ENCODE results near the gene PAGE1.

PAGE1 gene

GRCh38 chrX:49701933-49702332, 6.1 kb upstream of the PAGE1 start:
- Histone ChIP-seq H3K27me3 (ENCODE audit: control insufficient read depth, insufficient read depth, low read length) (no peaks in the 10 kb centered on the region), H3K9ac (no peak overlapping the region), H3K4me1 (no peaks in the 10 kb centered on the region), H3K79me2 (no peaks in the 10 kb centered on the region), H3K4me3 (ENCODE audit: low read depth, low read length) (no peak overlapping the region), H2AFZ (no peak overlapping the region), H3K27ac (no peak overlapping the region), H3K4me2 (ENCODE audit: low read length) (no peak overlapping the region), H3K36me3 (ENCODE audit: control insufficient read depth, insufficient read depth, low read length) (no peaks in the 10 kb centered on the region), H3K9me3 (ENCODE audit: control insufficient read depth, low read length) (no peaks in the 10 kb centered on the region)
- TF ChIP-seq CTCF (IDR thresholded peaks at IDR 0.05): no peak

GRCh38 chrX:49701323-49701722, 5.5 kb upstream of the PAGE1 start:
- no peaks in the 10 kb centered on the region for H3K9me3 ChIP-seq (ENCODE audit: control insufficient read depth, low read length)
- H3K4me2 ChIP-seq (ENCODE audit: low read length): no peak overlapping the region
- H3K9ac ChIP-seq: no peak overlapping the region
- H3K27ac ChIP-seq: no peak overlapping the region
- no peaks in the 10 kb centered on the region for H3K27me3 ChIP-seq (ENCODE audit: control insufficient read depth, insufficient read depth, low read length)
- no peak overlapping the region for H3K4me3 ChIP-seq (ENCODE audit: low read depth, low read length)
- TF ChIP-seq CTCF (IDR thresholded peaks at IDR 0.05): no peak
- H3K79me2 ChIP-seq: no peaks in the 10 kb centered on the region
- no peaks in the 10 kb centered on the region for H3K4me1 ChIP-seq
- H3K36me3 ChIP-seq (ENCODE audit: control insufficient read depth, insufficient read depth, low read length): no peaks in the 10 kb centered on the region
- no peak overlapping the region for H2AFZ ChIP-seq

GRCh38 chrX:49675075-49675719, 20.6 kb downstream of the PAGE1 start:
- Histone ChIP-seq H3K27me3 (ENCODE audit: control insufficient read depth, insufficient read depth, low read length) (no peaks in the 10 kb centered on the region), H3K79me2 (no peaks in the 10 kb centered on the region), H3K4me1 (no peaks in the 10 kb centered on the region), H3K9ac (no peak overlapping the region), H3K9me3 (ENCODE audit: control insufficient read depth, low read length) (no peaks in the 10 kb centered on the region), H3K27ac (no peak overlapping the region), H2AFZ (no peak overlapping the region), H3K4me2 (ENCODE audit: low read length) (no peak overlapping the region), H3K36me3 (ENCODE audit: control insufficient read depth, insufficient read depth, low read length) (no peaks in the 10 kb centered on the region), H3K4me3 (ENCODE audit: low read depth, low read length) (no peak overlapping the region)
- TF ChIP-seq CTCF (IDR thresholded peaks at IDR 0.05): no peak

- Histone ChIP-seq H3K79me2 (no peaks in the 10 kb centered on the region), H3K9ac (no peak overlapping the region), H3K27me3 (ENCODE audit: control insufficient read depth, insufficient read depth, low read length) (no peaks in the 10 kb centered on the region), H2AFZ (no peak overlapping the region), H3K27ac (no peak overlapping the region), H3K9me3 (ENCODE audit: control insufficient read depth, low read length) (no peaks in the 10 kb centered on the region), H3K4me3 (ENCODE audit: low read depth, low read length) (no peak overlapping the region), H3K36me3 (ENCODE audit: control insufficient read depth, insufficient read depth, low read length) (no peaks in the 10 kb centered on the region), H3K4me2 (ENCODE audit: low read length) (no peak overlapping the region), H3K4me1 (no peaks in the 10 kb centered on the region)
- TF ChIP-seq CTCF (IDR thresholded peaks at IDR 0.05): no peak
Observed at GRCh38 chrX:49673394-49673793, 22.4 kb downstream of the PAGE1 start.

GRCh38 chrX:49664824-49665223, 31.0 kb downstream of the PAGE1 start:
- no peak overlapping the region for H3K4me3 ChIP-seq (ENCODE audit: low read depth, low read length)
- H2AFZ ChIP-seq: no peak overlapping the region
- H3K36me3 ChIP-seq (ENCODE audit: control insufficient read depth, insufficient read depth, low read length): no peaks in the 10 kb centered on the region
- no peaks in the 10 kb centered on the region for H3K9me3 ChIP-seq (ENCODE audit: control insufficient read depth, low read length)
- no peaks in the 10 kb centered on the region for H3K4me1 ChIP-seq
- no peak overlapping the region for H3K4me2 ChIP-seq (ENCODE audit: low read length)
- no peak overlapping the region for H3K27ac ChIP-seq
- no peak overlapping the region for H3K9ac ChIP-seq
- no peak for TF ChIP-seq CTCF (IDR thresholded peaks at IDR 0.05)
- no peaks in the 10 kb centered on the region for H3K79me2 ChIP-seq
- H3K27me3 ChIP-seq (ENCODE audit: control insufficient read depth, insufficient read depth, low read length): no peaks in the 10 kb centered on the region
